GM18511 (cell line): ENCODE results near the gene EID3.

Experiments used
- ATAC-seq: cut with Tn5 transposase; IDR thresholded peaks from one replicate; pipeline ENCODE4 v1.9.1; 2021; ENCODE audit warnings: mild to moderate bottlenecking, moderate library complexity; ENCODE audit not compliant: unreplicated experiment

EID3 gene

DNA sequence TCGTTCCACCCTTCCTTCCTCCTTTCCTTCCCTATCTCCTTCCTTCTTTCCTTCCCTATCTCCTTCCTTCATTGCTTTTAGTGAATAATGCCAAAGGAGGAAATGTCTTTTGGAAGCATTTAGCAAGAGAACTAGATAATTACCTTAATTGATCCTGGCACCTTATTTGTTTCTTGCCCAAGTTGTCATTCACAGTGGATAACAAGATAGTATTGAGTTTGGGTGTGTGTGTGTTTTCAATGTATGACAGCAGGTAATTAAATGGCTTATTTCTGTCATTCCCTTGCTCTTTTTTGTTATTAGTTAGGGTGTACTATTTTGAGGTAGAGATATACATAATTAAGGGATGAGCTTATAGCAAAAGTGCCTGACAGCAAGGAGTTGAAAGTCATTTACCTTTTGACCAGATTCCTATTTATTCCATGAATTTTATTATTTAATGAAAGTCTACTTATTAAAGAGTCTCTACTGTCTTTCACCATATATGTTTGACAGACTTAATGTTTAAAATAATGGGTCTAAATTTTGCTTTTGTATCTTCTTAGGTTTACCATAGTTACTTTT, 30.2 kb downstream of the EID3 start:
- no peak for ATAC-seq

DNA sequence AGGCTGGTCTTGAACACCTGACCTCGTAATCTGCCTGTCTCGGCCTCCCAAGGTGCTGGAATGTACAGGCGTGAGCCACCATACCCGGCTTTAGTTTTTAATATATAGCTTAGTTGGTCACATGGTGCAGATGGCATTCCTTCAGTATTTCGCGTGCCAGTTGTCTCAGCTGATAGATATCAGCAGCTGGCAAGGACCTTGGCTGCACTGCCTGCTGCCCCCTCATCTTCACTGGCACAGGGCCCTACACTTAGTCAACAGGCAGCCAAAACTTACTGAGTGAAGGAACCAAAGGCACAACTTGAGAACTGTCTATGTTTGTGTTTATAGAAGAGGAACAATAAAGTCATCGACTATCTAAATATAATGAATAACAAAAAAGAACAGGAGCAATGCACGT, 31.0 kb downstream of the EID3 start:
- ATAC-seq, result no peak

DNA sequence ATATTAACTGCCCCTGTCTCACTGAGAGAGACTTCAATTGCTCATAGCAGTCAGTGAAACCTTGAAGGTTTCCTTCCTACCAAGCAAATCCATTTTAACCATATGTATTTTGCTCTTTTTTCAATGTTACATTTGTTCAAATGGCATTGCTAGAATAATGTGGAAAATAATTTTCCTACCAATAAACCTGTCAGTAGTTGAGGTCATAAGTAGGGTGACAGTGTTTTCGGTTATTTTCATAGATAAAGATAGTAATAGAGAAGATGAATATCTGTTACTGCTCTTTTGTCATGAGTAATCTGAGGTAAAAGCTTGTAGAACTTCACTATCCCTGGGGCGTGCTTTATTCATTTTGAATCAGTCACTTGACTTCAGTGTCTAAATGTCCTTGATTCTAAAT, 32.6 kb downstream of the EID3 start:
- ATAC-seq, result no peak

DNA sequence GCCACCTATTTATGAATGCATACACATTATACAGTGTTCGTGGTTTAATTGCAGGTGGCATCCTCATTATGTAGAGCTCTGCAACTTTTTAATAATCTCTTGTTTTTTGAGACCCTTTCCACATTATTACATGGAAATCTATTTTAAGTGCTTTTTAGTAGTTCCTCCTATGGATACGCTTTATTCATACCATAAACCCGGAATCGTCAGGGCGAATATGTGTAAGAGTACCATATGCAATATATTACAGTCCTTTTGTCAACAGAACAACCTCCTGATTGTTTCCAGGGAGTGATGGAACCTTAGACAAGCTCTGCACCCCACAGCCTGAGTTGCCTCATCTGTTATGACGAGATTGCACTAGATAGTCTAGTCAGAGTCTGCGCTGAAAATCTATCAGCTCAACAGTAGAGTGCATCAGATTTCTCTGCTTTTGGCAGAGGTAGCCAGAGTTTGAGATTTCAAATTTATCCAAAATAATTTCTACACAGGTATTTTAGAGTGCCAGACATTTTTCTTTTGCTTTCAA, 33.6 kb downstream of the EID3 start:
- ATAC-seq, result no peak

DNA sequence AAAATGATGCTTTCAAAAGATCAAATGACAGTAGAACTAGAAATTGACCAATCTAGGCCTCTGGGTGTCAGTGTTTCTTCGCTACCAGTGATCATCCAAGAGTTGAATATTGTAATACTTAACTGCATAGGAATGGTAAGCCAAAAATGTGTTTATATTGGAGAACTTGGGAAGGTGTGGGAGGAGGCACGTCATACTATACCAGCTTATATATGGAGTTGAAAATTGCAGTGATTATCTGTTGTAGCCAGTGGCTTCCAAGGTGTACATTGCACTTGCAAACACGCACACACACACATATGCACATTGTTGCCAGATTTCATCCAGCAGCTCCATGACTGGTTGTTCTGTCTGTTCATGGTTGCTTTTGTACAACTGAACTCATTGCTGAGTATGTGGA, 36.1 kb downstream of the EID3 start:
- ATAC-seq, result no peak

DNA sequence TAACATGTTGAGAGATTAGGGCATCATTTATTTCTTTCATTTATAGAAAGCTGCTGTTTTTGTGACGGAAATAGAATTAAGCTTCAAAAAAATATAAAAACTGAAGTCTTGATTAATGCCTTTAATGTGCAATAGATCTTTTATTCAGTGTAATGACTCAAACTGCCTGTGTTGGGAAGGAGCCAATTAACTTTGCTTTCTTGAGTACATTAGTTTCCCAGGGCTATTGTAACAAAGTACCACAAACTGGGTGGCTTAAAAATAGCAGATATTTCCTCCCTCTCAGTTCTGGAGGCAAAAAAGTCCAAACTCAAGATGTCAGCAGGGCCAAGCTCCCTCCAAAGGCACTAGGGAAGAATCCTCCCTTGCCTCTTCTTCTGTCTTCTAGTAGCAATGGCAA, 36.6 kb downstream of the EID3 start:
- ATAC-seq, result no peak

DNA sequence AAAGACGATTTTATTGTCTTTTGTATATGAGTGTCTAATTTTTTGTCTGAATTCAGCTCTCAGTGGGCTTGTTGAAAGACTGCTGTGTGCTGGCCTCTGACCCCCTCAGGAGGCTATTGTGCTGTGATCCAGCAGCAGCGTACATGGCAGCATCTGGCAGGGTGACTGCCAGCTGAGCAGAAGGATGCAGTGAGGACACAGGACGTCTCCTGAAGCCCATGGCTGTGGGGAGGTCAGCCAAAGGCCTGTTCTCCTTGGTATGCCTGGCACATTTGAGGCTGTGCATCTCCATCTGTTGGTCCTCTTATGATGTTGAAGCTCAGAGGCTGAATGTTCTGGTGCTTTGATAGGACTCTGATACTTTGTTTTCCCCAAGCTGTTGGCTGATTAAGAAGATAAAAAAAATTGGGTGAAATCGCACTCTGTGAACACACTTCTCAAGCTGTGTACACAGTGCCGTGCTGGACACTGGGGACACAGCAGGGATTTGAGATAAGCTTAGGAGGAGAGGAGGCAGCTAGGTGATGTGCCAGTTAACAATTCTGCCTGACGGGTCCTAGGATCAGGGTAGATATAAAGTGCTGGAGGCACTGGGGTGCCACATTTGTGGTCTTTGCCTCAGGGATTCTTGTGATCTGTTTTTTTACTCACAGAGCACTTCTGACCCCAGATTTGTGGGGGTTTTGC, 37.5 kb downstream of the EID3 start:
- ATAC-seq, result no peak

DNA sequence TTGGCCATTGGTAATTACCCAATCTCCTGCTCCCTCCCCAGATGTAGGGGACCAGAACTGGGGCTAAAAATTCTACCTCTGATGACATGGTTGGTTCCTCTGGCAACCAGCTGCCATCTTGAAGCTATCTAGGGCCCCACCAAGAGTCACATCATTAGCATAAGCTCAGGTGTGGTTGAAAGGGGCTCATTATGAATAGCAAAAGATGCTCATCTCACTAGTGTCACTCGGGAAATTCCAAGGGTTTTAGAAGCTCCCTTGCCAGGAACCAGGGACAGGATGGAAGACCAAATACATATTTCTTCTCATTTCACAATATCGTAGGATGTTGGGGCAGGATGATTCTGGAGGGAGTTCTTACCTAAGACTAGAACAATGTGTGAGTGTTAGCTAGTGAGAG, 38.6 kb downstream of the EID3 start:
- ATAC-seq, result no peak

DNA sequence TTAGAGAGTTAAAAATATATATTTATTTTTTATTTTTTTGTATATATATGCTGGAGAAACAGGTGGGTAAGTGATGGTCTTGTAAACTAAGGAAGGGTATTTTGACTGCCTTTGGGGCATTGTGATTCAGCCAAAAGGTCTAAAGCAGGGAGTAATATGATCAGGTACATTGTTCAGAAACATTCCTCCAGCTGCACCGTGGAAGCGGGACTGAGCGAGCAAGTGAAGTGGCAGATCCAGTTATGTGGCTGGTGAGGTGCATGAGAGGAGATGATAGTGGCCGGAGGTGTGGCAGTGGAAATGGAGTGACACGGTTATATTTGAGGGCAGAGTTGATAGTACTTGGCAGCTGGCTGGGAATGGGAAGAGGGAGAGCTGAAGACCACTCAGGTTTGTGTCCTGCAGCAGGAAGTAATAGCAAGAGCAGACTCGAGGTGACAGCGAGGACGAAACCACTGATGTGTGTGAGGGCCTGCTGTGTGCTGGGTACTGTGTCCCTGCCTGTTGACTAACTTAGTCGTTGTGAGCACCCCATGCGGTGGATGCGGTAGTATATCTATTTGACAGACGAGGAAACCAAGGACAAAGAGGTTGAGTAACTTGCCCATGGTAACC, 39.2 kb downstream of the EID3 start:
- ATAC-seq, result no peak

DNA sequence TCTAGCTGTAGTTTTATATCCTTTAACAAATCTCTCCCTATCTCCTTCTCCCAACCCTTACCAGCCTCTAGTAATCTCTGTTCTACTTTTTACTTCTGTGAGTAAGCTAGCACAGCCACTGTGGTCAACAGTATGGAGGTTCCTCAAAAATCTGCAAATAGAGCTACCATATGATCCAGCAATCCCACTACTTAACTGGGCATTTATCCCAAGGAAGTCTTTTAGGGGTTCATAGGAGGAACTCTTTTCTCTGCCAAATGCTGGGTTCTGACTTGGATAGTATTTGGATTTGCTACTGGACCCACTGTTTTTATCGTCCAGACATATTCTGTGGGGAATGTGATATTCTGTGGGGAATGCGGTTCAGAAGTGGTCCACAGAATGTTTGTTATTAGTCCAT, 41.1 kb downstream of the EID3 start:
- ATAC-seq, result no peak

DNA sequence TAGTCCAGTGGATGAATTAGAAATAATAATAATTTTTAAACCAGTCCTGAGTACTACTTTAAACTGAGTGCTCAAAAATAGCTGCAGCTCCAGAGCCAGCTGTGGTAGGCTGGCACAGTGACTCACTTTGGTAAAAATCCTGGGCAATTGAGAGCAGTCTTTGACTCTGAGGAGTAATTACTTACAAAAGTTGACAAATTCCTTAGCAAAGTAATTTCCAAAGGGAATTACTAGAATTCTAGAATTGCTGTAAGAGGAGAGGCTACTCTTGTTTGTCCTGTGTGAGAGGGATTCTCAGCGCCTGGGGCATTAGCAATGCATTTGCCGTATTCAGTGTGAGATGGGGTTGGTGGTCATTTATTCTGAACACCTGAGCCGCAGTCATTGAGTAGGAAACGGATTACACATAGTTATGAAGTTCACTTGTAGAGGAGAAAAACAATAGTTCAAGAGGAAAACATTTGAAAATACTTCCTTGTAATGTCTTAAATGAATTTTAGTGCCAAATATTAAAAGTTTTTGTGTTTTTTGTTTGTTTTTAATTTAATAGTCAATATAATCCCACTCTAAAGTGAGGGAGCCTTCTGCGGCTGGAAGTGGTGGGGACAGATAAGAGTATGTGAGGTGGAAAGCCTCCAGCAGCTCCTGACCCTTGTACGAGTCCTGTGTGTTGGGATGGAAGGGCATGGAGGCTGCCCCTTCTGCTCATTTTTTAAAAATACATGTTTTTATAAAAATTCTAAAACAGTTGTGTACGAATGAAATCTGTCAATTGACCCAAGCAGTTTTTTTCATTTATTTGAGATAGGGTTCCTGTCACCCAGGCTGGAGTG, 41.9 kb downstream of the EID3 start:
- ATAC-seq, result no peak

DNA sequence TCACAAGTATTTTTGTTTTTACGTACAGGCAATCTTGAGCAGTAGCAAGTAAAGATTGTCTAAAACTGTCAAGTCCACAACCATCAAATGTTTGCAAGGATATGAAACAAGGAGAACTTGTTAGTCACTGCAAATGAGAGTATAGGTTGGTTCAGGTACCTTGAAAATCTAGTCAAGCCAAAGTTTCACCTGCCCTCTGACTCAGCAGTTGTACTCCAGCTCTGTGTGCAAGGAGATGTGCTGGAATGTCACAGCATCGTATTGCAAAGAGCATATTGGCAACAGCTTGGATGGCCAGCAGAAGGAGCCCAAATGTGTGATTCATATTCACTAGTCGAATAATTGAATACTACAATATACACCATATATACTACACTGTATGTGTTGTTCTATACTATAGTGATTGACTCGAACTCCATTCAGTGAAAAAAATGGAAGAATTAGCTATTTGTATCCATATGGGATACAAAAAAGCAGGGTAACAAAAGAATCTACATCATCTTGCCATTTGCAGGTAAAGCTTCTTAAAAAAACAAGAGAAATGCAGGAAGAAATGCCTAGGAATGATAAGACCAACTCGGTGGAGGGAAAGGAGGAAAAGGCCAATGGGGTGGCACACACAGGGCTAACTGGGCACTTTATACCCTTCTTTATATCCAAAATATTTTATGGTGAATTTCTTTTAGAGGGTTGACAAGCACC, 44.0 kb downstream of the EID3 start:
- ATAC-seq, result no peak

DNA sequence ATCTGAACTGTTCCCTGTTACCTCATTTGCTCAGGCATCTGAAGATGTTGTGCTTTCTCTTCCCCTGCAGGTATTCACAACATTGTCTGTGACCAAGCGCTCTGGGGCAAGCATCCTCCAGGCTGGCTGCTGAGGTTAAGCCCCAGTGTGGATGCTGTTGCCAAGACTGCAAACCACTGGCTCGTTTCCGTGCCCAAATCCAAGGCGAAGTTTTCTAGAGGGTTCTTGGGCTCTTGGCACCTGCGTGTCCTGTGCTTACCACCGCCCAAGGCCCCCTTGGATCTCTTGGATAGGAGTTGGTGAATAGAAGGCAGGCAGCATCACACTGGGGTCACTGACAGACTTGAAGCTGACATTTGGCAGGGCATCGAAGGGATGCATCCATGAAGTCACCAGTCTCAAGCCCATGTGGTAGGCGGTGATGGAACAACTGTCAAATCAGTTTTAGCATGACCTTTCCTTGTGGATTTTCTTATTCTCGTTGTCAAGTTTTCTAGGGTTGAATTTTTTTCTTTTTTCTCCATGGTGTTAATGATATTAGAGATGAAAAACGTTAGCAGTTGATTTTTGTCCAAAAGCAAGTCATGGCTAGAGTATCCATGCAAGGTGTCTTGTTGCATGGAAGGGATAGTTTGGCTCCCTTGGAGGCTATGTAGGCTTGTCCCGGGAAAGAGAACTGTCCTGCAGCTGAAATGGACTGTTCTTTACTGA, 44.9 kb downstream of the EID3 start:
- ATAC-seq, result no peak

DNA sequence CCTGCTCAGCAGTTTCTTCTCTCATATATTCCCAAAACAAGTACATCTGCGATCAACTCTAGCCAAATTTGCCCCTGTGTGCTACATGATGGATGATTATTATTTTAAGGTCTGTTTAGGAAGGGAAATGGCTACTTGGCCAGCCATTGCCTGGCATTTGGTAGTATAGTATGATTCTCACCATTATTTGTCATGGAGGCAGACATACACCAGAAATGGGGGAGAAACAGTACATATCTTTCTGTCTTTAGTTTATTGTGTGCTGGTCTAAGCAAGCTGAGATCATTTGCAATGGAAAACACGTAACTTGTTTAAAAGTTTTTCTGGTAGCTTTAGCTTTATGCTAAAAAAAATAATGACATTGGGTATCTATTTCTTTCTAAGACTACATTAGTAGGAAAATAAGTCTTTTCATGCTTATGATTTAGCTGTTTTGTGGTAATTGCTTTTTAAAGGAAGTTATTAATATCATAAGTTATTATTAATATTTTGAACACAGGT, 45.5 kb downstream of the EID3 start:
- ATAC-seq, result no peak

DNA sequence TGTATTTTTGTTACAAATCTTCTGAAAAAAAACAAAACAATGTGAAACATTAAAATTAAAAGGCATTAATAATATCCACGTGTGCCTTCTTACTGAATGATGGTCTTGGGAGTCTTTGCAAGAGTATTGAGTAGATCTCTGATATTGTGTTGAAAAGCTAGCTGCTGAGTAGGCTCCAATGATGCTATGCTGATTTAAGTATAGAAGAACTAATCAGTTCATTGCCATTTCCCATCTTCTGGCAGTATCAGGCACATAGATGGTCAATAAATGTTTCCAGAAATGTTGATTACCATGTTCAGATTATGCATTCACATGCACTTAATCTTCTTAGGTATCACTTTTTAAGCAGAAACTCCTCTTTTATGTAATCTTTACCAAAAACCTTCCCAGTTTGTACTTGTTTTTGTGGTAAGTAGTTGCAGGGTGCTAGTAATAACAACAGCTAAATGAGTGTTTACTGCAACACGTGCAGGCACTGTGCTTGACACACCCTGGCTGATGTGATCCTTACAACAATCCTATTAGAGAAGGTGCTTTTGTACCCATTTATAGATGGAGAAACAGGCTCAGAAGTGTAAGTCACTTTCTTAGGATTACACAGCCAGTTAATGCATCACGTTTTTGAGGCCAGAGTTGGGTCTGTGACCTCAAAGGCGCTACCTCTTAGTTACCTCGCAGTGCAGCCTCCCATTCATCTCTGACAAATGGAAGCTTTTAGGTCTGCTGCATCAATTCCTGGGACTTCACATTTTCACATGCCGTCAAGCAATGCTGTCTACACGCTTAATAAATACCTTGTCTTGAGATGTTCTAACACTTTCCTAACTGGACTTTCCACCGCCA, 46.9 kb downstream of the EID3 start:
- no peak for ATAC-seq

DNA sequence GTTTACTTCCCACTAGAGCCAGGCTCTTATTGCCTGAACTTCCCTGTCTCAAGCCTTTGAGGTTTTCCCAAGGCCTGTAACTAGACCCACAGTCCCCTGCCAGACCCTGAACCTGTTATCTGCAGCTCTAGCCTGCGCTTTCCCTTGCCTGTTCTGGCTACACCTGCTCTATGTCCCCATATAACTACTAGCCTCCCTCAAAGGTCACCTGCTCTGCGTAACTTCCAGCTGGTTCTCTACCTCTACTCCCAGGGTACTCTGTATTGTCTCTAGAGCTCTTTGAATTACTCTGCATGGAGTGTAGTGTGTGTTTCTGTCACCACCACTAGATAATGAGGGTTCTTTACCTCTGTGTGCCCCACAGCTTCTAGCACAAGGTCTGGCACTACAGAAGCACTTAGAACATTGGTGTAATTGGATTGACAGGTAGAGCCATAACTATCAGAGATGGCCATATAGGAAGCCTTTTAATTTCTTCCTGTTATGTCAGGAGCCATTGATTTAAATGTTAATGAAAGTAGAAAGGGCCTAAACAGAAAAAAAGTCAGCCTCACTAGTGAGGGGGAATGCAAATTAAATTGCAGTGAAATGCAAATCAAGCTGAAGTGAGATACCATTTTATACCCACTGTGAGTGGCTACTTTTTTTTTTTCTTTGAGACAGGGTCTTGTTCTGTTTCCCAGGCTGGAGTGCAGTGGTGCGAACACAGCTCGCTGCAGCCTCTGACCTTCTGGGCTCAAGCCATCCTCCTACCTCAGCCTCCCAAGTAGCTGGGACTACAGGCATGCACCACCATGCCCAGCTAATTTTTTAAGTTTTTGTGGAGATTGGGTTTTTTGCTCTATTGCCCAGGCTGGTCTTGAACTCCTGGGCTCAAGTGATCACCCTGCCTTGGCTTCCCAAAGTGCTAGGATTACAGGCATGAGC, 47.8 kb downstream of the EID3 start:
- ATAC-seq, result no peak

DNA sequence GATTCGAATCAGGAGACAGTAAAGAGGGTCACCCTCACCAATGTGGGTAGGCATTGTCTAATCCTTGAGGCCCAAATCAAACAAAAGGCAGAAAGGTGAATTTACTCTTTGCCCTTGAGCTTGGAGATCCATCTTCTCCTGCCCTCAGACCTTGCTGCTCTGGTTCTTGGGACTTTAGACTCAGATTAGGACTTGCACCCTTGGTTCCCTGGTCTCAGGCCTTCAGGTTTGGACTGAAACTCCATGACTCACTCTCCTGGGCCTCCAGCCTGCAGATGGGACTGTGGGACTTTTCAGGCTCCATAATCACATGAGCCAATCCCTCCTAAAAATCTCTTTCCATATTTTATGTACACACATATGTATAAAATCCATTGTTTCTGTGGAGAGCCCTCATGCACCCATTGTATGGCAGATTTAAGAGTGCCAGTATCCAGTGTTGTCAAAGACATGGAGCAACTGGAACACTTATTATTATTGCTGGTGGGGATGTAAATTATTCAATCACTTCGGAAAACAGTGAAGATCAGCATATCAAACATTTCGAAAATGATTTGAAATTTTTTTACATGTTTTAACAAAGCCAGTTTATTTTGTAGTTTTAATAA, 48.7 kb downstream of the EID3 start:
- ATAC-seq, result no peak
